ENCODE measurements around the gene RYR3.
"Not testable (repeated sequence)": the region's sequence is repeated elsewhere in the genome, so short reads cannot be mapped to it uniquely, and the experiment has no call there.

The RYR3 gene

GRCh38 chr15:33797651-33798050, 486.9 kb downstream of the RYR3 start:
- DNase-seq, result no peak

- DNase-seq, result no peak
Observed at GRCh38 chr15:33801954-33802353, 491.2 kb downstream of the RYR3 start.

GRCh38 chr15:33807665-33808064, 496.9 kb downstream of the RYR3 start:
- DNase-seq, result no peak

GRCh38 chr15:33808720-33809457, 498.1 kb downstream of the RYR3 start:
- no peak for DNase-seq

- DNase-seq, result no peak
Observed at GRCh38 chr15:33810073-33810595, 499.4 kb downstream of the RYR3 start.

GRCh38 chr15:33810806-33811205, 500.0 kb downstream of the RYR3 start:
- DNase-seq, result no peak

- DNase-seq, result no peak
Observed at GRCh38 chr15:33813891-33814290, 503.1 kb downstream of the RYR3 start.

GRCh38 chr15:33819499-33819898, 508.7 kb downstream of the RYR3 start:
- not testable (repeated sequence) for DNase-seq

- DNase-seq, result no peak
Observed at GRCh38 chr15:33822479-33822878, 511.7 kb downstream of the RYR3 start.

- DNase-seq, result no peak
Observed at GRCh38 chr15:33823119-33823518, 512.4 kb downstream of the RYR3 start.

GRCh38 chr15:33825453-33825852, 514.7 kb downstream of the RYR3 start:
- DNase-seq, result no peak

- no peak for DNase-seq
Observed at GRCh38 chr15:33826201-33826600, 515.4 kb downstream of the RYR3 start.

- DNase-seq, result no peak
Observed at GRCh38 chr15:33830351-33830750, 519.6 kb downstream of the RYR3 start.

GRCh38 chr15:33831646-33832045, 520.9 kb downstream of the RYR3 start:
- no peak for DNase-seq

GRCh38 chr15:33834892-33835743, 524.4 kb downstream of the RYR3 start:
- no peak for DNase-seq

- DNase-seq, result no peak
Observed at GRCh38 chr15:33837294-33837693, 526.5 kb downstream of the RYR3 start.

GRCh38 chr15:33839540-33839939, 528.8 kb downstream of the RYR3 start:
- DNase-seq, result no peak

- no peak for DNase-seq
Observed at GRCh38 chr15:33840615-33841014, 529.8 kb downstream of the RYR3 start.

GRCh38 chr15:33844186-33844585, 533.4 kb downstream of the RYR3 start:
- no peak for DNase-seq

- DNase-seq, result no peak
Observed at GRCh38 chr15:33844597-33844996, 533.8 kb downstream of the RYR3 start.

- DNase-seq, result no peak
Observed at GRCh38 chr15:33846142-33846541, 535.4 kb downstream of the RYR3 start.

- DNase-seq, result no peak
Observed at GRCh38 chr15:33846862-33847261, 536.1 kb downstream of the RYR3 start.

- DNase-seq, result no peak
Observed at GRCh38 chr15:33848011-33848410, 537.2 kb downstream of the RYR3 start.

GRCh38 chr15:33851079-33851478, 540.3 kb downstream of the RYR3 start:
- no peak for DNase-seq
